Measurements from ENCODE around the gene EFHD2. TPM values are rescaled to one million over a fixed set of nuclear protein-coding genes. Genes with fewer than 3 reads are reported as not detected.
"Not testable (repeated sequence)": the region's sequence is repeated elsewhere in the genome, so short reads cannot be mapped to it uniquely, and the experiment has no call there.

Gene EFHD2
- total RNA-seq, 1 experiment from 2014 or later, result 129 TPM

GRCh38 chr1:15378729-15379128, 31.0 kb upstream of the EFHD2 start:
- DNase-seq, result no peak

GRCh38 chr1:15379151-15379550, 30.5 kb upstream of the EFHD2 start:
- H3K9me3 ChIP-seq (ENCODE audit: insufficient read depth, low read depth); H3K4me3 ChIP-seq; H3K27me3 ChIP-seq (ENCODE audit: insufficient read depth, low read depth); H3K9me2 ChIP-seq (ENCODE audit: insufficient read depth); DNase-seq; H3K27ac ChIP-seq; H3K4me1 ChIP-seq (replicated peaks; ENCODE audit: insufficient read depth); H3K36me3 ChIP-seq (ENCODE audit: low read depth); H3F3A ChIP-seq (ENCODE audit: insufficient read depth, low read depth); H3K79me2 ChIP-seq (ENCODE audit: low read depth); intact Hi-C loops (cut with micrococcal nuclease; ENCODE audit: unreplicated experiment); BruUV-seq (replicated peaks); POLR2A ChIA-PET (ENCODE audit: unreplicated experiment); H3K4me2 ChIP-seq; H4K20me1 ChIP-seq (ENCODE audit: insufficient read depth); H2AFZ ChIP-seq: not testable (repeated sequence)
- CTCF ChIA-PET, result interaction anchor here (0.6 kb wide), 1 partner anchor 70 kb away, joined by 4 read pairs; no protein-coding TSS in a partner anchor

More at GRCh38 chr1:15378729-15379128, 31.0 kb upstream of the EFHD2 start:
- Histone ChIP-seq H4K20me1 (ENCODE audit: insufficient read depth) (no peaks in the 10 kb centered on the region), H3K36me3 (ENCODE audit: low read depth) (no peaks in the 10 kb centered on the region), H3K9me2 (ENCODE audit: insufficient read depth) (no peaks in the 10 kb centered on the region), H2AFZ (no peak overlapping the region), H3F3A (ENCODE audit: insufficient read depth, low read depth) (no peaks in the 10 kb centered on the region), H3K27ac (no peak overlapping the region), H3K4me2 (no peak overlapping the region), H3K79me2 (ENCODE audit: low read depth) (no peaks in the 10 kb centered on the region), H3K27me3 (ENCODE audit: insufficient read depth, low read depth) (no peaks in the 10 kb centered on the region), H3K4me3 (no peak overlapping the region), H3K9me3 (ENCODE audit: insufficient read depth, low read depth) (no peaks in the 10 kb centered on the region), H3K4me1 (replicated peaks; ENCODE audit: insufficient read depth) (no peaks in the 10 kb centered on the region)
- TF ChIP-seq EZH2 (IDR thresholded peaks at IDR 0.05; ENCODE audit: low read depth) (no peak), CTCF (conservative IDR thresholded peaks at IDR 0.05) (no peak)
- ChIA-PET POLR2A (ENCODE audit: unreplicated experiment) (no interaction called here), CTCF (interaction anchor here (0.6 kb wide), 1 partner anchor 70 kb away, joined by 4 read pairs; no protein-coding TSS in a partner anchor)
- intact Hi-C loops (cut with micrococcal nuclease; ENCODE audit: unreplicated experiment), result no loop called here
- BruUV-seq (replicated peaks), result no TSS peak

- Histone ChIP-seq H2AFZ (no peak overlapping the region), H3K27ac (no peak overlapping the region), H4K20me1 (ENCODE audit: insufficient read depth) (no peaks in the 10 kb centered on the region), H3F3A (ENCODE audit: insufficient read depth, low read depth) (no peaks in the 10 kb centered on the region), H3K4me1 (replicated peaks; ENCODE audit: insufficient read depth) (no peaks in the 10 kb centered on the region), H3K9me3 (ENCODE audit: insufficient read depth, low read depth) (no peaks in the 10 kb centered on the region), H3K27me3 (ENCODE audit: insufficient read depth, low read depth) (no peaks in the 10 kb centered on the region), H3K9me2 (ENCODE audit: insufficient read depth) (no peaks in the 10 kb centered on the region), H3K36me3 (ENCODE audit: low read depth) (no peaks in the 10 kb centered on the region), H3K79me2 (ENCODE audit: low read depth) (no peaks in the 10 kb centered on the region), H3K4me2 (no peak overlapping the region), H3K4me3 (no peak overlapping the region)
- no TSS peak for BruUV-seq (replicated peaks)
- intact Hi-C loops (cut with micrococcal nuclease; ENCODE audit: unreplicated experiment), result no loop called here
- ChIA-PET POLR2A (ENCODE audit: unreplicated experiment) (interaction anchor here (0.7 kb wide), 1 partner anchor 22 kb away, joined by 3 read pairs; no protein-coding TSS in a partner anchor), CTCF (no interaction called here)
- no peak for TF ChIP-seq EZH2 (IDR thresholded peaks at IDR 0.05; ENCODE audit: low read depth)
- no peak for TF ChIP-seq CTCF (conservative IDR thresholded peaks at IDR 0.05)
- DNase-seq, result no peak
Measured at GRCh38 chr1:15380601-15381508, 28.8 kb upstream of the EFHD2 start.

Measured in PC-9 (cell line).